Stimulated activated CD8-positive, alpha-beta memory T cell treated with anti-CD3 and anti-CD28 coated beads, Interleukin-15, amount 100 ng/mL, for 4 hours (primary cell): ENCODE data around the gene SLIT3.

Source experiments
- DNase-seq, 2 donors: peaks; one replicate each; pipeline ENCODE4 v3.0.0-alpha.2; 2020; ENCODE audit warnings: low read depth in 2 of 2

SLIT3 gene

DNA sequence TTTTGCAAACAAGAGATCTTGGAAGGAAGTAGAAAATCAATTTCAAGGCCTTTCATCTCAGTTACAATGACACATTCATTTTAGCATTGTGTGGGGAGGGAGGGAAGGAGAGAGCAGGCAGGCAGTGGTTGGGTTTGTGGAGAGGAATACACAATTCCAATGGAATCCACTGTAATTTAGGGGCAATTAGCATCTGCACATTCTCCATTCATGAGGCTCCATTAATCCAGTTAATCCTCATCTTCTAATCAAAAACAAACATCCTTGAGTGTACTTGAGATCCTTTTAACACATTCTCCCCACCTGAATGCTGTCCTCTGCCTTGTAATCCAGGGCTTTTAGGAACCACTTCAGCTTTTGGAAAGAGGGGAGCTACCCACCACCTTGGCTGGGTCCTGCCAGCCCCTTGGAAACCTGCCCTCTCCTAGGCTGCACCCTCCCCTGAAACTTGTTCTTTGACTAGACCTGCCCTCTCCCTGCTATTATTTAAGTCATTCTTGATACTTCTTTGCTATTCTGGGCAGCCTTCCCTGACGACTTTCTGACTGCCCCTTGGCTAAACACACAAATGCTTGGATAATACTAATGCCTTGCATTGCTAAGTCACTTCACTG is 271.2 kb downstream of the SLIT3 start:
- no peak for DNase-seq

DNA sequence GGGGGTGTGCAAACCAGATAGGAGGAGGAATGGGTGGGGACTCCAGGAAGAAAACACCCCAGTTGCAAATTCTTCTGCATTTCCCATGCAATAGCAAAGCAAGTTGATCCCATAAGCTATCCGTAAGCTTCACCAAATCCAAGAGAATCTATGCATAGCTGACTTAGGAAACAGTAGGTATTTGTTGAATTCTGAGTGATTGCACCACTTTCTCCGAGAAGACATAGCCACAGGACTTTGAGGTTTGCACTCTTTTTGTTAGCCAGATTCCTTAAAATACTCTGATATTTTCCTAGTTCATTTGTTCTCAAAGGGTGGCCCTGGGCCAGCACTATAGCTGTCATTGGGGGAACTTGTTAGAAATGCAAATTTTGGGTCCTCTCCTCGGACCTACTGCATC is 271.9 kb downstream of the SLIT3 start:
- DNase-seq = no peak

DNA sequence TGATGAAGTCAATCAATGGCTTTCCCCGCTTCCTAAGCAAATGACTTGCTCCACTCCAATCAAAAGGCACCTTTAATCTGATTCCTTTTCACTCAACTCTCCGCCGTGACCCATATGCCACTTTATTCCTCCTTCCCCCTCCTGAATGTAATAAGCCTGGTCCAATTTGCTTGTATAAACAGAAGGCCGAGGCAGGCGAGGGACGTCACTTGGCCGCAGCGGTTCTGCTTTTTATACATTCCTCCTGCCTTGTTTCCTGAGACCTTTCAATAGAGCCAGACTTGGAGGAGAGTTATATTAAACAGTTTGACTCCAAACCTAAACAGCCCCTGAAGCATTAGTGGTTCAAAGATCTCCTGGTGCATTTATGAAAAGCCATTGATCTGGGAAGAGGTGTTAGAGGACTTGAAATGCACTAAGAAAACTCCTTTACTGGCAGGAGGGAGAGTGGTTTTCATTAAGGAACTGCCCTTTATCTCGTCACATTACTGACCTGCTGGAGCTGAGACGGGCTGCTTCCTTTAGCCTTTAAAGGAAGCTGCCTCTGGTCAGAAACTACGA is 273.4 kb downstream of the SLIT3 start:
- no peak for DNase-seq

DNA sequence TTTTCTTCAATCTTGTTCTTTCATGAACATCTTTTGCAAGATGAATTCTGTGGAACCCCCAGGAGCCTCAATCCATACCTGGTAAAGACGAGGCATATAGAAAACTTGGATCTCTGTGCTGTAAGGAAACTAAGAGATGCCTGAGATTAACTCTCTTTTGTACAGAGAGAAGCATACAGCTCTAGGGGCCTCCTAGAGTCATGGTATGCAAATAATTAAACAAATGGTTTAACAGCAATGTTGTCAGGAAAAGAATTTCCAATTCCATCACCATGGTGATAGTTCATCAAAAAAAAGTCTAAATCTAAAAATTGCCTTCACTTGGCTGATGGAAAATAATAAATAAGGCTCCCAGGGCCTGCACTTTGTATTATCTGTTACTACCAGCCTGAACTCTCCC is 275.4 kb downstream of the SLIT3 start:
- no peak for DNase-seq

DNA sequence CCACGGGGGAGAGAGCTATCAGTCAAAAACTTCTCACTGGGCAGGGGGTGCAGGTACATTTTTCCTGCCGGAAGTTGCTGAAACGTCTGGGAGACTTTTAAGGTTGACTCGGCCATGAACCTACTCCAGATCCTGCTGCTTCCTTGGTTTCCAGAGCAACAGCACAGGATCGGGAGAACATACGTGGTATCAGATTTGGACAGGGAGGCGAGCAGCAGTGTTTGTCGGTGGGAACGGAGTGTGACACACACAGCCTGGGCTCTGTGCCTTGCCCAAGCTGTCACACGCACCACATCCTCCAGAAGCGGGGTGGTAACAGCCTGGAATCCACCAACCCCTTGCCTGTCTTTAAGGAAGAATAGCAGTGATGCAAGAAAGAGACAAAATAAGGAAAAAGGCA is 276.5 kb downstream of the SLIT3 start:
- DNase-seq = no peak

DNA sequence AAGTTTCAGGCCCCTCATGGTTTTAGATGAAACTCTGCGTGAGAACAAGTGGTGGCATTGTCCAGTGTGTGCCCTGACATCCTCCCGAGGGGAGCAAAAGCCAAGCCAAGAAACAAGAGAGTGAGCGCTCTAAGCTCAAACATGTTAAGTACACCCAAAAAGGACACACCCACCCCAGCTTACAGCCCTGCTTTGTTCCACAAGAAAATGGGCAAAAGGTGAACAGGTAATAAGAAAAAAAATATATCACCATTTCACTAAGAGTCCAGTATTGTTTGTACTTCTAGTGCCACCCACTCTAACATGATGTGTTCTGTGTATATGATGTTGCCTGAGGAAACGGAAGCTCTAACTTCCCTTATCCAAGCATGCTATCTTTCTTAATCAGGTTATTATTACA is 278.2 kb downstream of the SLIT3 start:
- no peak for DNase-seq

DNA sequence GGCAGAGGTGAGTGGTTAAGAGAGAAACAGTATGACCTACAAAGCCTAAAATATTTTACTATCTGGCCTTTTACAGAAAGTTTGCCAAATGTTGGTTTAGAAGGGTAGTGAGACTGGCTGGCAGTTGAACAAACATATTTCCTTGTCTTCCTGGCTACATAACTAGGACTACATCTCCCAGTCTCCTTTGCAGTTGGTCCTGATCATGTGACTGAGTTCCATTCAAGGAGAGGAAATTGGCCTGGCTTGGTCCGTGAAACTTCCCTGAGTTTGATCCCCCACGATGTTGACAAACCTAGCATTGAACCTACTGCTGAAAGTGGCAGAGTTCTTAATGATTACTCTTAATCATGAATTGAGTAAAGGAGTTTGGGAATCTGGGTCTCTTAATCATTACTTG is 280.8 kb downstream of the SLIT3 start:
- DNase-seq = no peak

DNA sequence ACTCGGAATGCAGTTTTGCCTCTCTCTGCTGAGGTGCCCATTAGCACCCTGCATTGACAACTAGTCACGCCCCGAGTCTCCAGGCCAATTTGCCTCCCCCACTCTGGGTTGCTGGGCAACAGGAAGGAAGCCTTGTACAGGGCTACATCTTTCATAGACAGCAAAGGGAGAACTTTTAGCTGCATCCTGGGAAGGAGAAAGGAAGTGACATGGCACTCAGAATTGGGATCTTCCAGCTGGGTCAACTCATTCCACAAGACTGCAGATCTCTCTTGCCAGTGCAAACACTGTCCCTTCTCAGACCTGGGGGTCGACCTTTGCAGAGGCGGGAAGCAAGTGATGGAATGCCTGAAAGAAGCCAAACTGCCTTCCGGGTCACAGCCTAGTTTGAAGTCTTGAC is 282.0 kb downstream of the SLIT3 start:
- DNase-seq = no peak

DNA sequence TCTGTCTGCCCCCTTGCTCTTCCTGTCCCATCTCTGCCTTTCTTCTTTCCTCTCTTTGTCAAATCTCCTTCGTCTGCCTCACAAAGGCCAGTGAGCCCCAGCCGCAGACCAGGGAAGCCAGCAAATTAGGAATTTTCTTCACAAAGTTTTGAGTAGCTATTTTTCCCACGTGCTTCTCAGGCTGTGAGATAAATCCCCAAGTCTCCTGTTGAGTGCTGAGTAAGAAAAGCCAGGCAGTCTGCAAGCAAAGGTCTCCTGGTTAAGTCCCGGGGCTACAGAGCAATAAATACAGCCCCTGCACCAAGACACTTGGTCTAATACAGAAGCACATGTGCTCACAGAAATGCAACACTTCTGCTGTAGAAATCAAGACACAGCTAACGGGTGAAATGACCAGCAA is 284.9 kb downstream of the SLIT3 start:
- no peak for DNase-seq

DNA sequence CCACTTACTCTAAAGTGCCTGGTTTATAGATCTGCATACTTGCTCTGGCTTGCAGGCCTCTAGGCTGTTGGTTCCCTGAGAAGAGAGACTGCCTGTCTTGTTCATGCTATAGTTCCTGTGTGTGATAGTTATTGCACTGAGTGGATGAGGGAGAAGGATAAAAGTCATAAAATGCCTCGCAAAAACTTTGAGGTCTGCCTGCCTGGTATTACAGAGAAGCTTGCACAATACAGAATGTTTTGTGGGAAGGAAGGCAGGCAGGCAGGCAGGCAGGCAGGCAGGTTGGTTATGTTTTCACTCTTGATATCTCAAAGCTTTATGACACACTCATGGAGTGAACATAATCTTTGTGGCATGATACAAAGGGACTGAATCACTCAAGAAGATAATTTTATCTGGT is 287.1 kb downstream of the SLIT3 start:
- DNase-seq = no peak

DNA sequence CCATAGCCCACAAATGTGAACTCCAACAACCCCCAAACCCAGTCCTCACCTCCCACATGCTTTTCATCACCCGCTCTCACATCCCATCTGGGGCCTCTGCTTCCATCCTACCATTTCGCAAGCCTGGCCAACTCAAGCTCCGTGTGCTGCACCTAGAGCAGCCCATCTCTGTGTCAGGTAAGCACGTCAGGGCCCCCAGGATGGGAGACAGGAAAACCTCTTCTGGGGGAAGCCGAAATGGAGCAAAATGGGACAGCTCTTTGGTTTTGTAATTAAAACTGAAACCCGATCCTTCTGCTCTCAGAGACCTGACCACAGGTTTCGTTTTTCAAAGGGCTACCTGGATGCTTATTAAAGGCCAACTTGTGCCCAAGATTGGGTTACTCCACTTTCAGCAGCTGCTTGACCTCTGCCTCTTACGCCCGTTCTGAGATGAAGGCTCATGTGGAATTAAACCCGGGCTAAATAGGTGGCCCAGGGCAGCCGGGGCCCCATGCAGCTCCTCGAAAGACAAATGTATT is 287.7 kb downstream of the SLIT3 start:
- DNase-seq = no peak

DNA sequence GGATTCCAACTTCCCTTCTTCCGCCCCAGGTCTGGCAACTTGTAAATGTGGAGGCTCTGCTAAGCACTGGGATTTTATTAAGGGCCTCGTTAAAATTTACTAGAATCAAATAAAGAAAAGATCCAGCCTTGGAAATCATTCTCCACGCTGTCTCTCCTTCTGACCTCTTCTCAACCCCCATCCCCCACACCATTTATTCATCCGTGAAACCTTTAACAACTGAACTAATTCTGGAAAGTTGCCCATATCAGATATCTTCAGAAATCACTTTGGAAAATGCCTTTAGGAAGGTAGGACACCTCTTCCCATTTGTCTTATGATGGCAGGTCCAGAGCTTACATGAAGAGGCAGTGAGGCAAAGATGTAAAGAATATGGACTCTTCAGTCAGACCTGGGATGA is 288.5 kb downstream of the SLIT3 start:
- DNase-seq = no peak

DNA sequence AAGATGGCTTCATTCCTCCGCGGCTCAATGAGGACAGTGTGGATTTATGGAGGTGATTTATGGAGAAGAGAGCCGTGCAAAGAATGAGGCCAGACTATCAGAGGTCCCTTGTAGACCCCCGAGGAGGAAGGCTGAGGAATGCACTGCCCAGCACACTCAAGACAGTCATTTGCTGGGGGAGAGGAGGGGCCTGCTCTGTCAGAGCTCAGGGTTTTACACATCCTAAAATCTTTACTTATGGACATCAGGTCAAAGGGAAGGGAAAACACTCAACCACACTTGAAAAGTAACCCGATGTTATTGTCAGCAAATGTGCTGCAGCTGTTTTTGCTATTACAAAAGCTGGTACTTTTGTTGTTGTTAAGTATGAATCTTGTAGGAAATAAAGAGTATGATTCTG is 289.5 kb downstream of the SLIT3 start:
- DNase-seq = no peak

DNA sequence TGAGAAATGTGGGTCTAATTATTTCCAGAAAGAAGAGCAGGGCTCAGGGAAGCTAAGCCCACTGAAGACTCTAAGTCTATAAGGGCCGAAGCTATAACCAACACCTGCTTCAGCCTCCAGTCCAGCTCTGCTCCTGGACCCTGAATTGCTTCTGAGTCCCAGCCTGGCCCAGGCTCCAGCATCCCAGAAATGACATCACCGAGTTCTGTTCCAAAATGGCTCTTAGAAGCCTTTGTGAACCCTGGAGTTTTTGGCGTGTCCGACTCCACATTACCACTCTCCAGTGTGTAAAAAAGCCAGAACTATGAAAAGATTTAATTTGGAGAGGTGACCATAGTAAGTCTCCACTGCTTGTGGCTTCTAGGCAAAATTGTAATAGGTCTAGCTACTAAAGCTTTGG is 289.9 kb downstream of the SLIT3 start:
- no peak for DNase-seq

DNA sequence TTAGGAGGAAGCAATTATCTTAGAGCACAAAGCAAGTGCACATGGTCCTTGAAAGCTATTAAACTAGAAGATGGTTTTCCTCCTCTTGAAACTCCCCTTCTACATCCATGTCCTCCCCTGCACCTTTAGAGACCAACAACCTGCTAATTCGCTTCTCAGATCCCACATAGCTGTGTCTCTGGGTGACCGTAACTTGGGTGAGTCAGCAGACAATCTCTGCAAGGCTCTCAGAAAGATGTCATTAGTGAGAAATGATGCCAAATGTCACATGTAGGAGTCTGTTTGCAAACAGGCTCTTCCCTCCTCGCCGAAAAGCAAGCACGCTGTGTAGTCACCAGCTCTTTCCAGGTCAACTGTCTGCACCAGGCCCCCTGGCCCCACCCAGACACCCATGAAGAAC is 291.8 kb downstream of the SLIT3 start:
- DNase-seq = no peak

DNA sequence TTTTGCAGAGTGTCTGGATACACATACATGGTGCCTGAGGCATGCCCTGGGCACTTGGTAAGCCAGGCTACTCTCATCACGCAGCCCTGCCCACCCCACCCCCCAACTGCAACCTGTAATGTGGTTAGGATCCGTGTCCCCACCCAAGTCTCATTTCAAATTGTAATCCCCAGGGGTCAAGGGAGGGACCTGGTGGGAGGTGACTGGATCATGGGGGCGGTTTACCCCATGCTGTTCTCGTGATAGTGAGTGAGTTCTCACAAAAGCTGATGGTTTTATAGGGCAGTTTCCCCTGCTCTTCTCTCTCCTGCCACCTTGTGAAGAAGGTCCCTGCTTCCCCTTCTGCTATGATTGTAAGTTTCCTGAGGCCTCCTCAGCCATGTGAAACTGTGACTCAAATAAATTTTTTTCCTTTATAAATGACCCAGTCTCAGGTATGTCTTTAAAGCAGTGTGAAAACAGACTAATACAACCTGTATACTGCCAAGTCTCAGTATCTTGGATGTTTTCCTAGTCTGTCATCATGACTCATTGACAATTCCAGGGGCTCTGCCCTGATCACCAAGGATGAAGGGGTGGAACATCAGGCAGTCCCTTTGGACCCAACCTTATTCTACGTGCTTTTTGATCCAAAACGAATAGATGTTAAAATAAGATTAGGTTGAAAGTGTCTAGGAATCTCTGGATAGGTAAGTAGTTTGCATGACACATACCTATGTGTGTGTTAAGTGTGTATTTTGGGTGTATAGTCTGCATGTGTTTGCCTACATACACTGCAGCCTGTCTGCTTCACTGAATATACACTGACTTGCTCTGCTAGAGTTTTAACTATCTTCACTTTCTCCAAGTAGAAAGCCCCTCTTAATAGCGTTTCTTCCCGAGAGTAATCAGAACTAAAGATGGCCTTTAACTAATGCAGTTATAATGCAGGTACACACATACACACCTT is 293.8 kb downstream of the SLIT3 start:
- DNase-seq = no peak

DNA sequence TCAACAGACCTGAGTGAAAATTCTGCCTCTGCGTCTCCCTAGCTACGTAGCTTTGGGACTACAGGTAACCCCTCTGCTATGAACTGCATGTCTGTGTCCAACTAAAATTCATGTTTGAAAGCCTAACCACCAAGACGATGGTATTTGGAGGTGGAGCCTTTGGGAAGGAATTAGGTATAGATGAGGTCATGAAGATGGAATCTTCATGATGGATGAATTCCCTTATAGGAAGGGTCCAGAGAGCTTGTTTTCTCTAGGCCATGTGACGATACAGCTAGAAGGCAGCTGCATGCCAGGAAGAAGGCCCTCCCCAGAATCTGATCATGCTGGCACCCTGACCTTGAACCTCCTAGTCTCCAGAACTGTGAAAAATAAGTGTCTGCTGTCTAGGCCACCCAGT is 296.4 kb downstream of the SLIT3 start:
- DNase-seq = no peak

DNA sequence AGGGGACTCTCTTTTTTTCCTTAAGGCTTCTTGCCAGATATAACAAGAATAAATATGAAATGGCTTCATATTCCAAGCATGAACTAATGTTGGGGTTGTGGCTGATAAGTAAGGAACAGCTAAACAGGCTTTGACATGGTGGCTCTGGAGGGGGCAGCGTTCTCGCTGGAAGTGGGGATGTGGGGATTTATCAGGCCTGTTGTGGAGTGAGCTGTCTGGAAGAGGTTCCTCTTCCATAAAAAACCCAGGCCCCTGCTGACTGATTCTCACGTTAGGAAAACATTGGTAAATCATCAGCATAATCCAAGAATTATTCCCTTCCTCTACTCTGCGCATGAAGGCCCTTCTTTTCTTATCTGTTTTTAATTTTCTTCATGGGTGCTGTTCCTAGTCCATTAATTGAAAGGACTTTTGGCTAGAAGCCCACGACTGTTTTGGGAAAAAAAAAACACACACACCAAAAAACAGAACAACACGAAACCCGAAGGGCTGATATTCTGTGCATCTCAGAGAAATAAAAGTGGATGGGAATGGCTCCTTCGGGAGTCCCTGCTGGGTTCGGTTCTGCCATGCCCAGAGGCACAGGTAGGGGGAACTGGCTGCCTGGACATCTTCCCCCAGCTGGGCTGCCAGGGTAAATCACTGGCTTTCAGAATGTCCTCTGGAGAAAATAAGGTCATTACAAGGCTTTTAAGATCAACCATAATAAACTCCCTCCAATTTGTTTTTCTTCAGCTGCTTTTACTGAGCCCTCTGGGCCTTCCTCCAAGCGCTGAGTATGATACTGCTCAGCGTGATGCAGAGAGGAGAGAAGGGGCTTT is 297.0 kb downstream of the SLIT3 start:
- no peak for DNase-seq

DNA sequence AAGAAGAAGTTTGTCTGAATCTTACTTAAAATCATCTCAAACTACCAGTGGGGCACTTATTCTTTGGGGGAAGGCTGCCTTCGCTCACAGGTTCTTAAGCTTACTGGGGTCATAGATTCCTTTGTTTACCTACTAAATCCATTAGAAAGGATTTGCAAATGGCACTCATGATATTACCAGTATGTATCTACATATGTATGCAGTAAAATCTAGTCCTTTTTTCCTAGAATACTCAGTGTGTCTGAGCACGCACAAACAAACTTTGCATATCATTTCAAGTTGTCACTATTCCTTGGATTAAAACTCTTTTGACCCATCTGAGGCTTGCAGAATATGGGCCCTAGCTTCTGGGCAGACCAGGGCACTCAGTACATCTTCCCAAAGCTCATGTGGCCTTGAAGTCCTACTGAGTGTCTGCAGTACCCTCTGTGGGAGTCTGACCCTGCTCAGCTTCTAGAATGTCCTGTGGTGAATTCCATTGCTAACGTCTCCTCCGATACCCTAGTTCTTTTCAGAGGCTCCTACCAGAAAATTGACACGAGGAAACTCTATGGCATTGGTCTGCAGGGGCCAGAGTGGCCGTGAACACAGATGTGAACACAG is 297.9 kb downstream of the SLIT3 start:
- no peak for DNase-seq

DNA sequence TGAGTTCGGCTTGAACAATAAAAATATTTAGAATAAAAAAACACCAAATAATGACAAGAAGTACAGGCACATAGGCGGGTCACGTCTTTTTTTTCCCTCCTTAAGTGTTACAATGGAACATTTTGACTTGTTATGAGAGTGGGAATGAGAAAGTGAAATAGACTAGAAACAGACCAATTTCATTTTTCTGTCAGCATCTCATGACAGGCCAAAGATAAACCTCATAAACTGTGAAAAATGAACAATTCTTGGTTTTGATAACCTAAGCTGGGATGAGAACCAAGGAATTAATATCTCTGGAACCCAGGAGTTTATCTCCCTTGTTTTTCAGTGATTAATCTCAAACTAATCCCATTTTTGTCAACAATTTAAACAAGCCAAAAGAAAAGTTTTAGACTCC is 299.5 kb downstream of the SLIT3 start:
- no peak for DNase-seq

DNA sequence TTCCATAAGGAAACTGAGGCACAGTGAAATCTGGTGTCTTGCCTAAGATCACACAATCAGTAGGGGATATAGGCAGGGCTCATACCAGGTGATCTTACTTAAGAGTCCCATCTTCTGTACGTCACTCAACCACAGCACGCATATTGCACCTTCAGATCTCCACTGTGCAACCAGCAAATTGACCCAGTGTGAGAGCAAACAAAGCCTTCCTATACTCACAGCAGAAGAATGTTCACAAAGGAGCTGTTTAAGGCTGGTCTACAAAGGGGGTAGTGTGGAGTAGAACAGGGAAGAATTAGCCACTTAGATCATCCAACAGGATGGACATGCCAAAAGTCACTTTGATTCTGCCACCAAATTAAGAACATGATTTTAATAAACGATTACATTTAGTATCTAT is 305.9 kb downstream of the SLIT3 start:
- no peak for DNase-seq

DNA sequence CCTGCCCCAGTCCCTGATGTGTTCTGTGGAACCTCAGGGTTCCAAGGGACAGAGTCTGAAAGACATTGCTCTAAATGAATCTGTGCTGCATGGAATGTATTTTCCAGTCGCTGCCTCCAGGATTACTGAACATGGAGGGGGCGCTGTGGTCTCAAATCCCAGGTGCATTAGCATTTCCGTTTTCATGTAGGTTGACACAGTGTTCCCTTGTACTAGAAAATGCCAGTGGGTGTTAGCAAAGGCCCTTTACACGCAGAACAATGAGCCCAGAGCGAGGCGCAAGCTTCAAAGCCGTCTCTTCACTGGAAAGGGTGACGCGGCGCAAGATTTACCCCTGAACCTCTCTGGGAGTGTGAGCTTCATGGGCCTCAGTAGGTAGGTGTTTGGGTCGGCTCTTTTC is 308.3 kb downstream of the SLIT3 start:
- DNase-seq = no peak
